K562 (cell line): ENCODE measurements around the gene BNIPL. TPM values are rescaled to one million over a fixed set of nuclear protein-coding genes. Genes with fewer than 3 reads are reported as not detected.
A peak's percentile ranks its signal among the peaks of the same experiment; 100 is the strongest.

Experiments used
- ATAC-seq: fragments of 200-7000 bp; cut with Tn5 transposase; 3 replicates; pipeline ENCODE4 v1.9.1; 2020; ENCODE audit warnings: moderate library complexity
- BruUV-seq: library from RNA; stranded (reverse); fragments of 400-500 nt; replicated peaks from 2 replicates; lab custom pipeline; 2021; lab: Mats Ljungman, UMichigan
- CTCF ChIA-PET: fragments of 300-600 bp; formaldehyde crosslinking; extraction: SDS; loops from one replicate; lab custom pipeline; 2021; ENCODE audit warnings: low intra/inter-chr PET ratio; lab: Yijun Ruan, JAX
- POLR2A ChIA-PET: fragments of 300-600, 350-650 bp; sonication (Branson Sonifier 250); formaldehyde crosslinking; extraction: SDS; loops from one replicate; lab custom pipeline; 2021; ENCODE audit warnings: antibody characterized with exemption, inconsistent platforms; lab: Yijun Ruan, JAX
- DNase-seq, 4 experiments: peaks; one replicate each; pipeline versions ENCODE4 v3.0.0 to v3.0.0-alpha.2; 2011 to 2018; ENCODE audit warnings: low spot score in 3 of 4, mixed read lengths in 3 of 4; ENCODE audit errors: extremely low read depth in 1 of 4
- FAIRE-seq: peaks from 2 replicates; lab custom pipeline; 2011; peaks lifted over from hg19 to GRCh38; lab: Jason Lieb, UNC
- H2AFZ ChIP-seq: 2 replicates; pipeline ENCODE4 v1.6.0; 2011; ENCODE audit warnings: low read depth, low read length, control low read depth, inconsistent platforms
- H3K27ac ChIP-seq: fragments of 200-600 bp; 3 replicates; pipeline ENCODE4 v1.8.0; 2011; ENCODE audit warnings: low read depth, mild to moderate bottlenecking, control low read depth, inconsistent platforms, low read length, moderate library complexity, mixed read lengths; ENCODE audit errors: extremely low read depth
- H3K27me3 ChIP-seq, 2 experiments: fragments of 300-600 bp in 1 of 2; 2 replicates in 1 of 2; 3 replicates in 1 of 2; pipeline versions ENCODE4 v1.6.0 to v1.8.0; 2011; ENCODE audit warnings: inconsistent platforms in 2 of 2, low read length in 2 of 2, mild to moderate bottlenecking in 1 of 2, mixed read lengths in 1 of 2, moderate library complexity in 1 of 2; ENCODE audit not compliant: control insufficient read depth in 2 of 2, insufficient read depth in 2 of 2
- H3K36me3 ChIP-seq: fragments of 300-600 bp; 3 replicates; pipeline ENCODE4 v1.8.0; 2011; ENCODE audit warnings: mild to moderate bottlenecking, low read length, inconsistent platforms; ENCODE audit not compliant: control insufficient read depth, insufficient read depth
- H3K4me1 ChIP-seq, 2 experiments: fragments of 200-600 bp in 1 of 2; replicated peaks in 1 of 2; 2 replicates in 1 of 2; 3 replicates in 1 of 2; pipeline versions ENCODE4 v1.5.1 to v1.8.0; 2011; ENCODE audit warnings: inconsistent platforms in 2 of 2, low read length in 2 of 2, mild to moderate bottlenecking in 1 of 2, mixed read lengths in 1 of 2, moderate library complexity in 1 of 2; ENCODE audit not compliant: control insufficient read depth in 2 of 2, insufficient read depth in 2 of 2
- H3K4me2 ChIP-seq: 2 replicates; pipeline ENCODE4 v1.6.1; 2011; ENCODE audit warnings: low read length, control low read depth, inconsistent platforms, mixed read lengths; ENCODE audit not compliant: insufficient read depth
- H3K4me3 ChIP-seq: fragments of 200-600 bp; sonication (generic), shearing (Covaris generic); 2 replicates; pipeline ENCODE4 v1.5.1; 2016; ENCODE audit warnings: control low read depth, inconsistent platforms
- H3K79me2 ChIP-seq: fragments of 200-600 bp; 3 replicates; pipeline ENCODE4 v1.8.0; 2011; ENCODE audit warnings: low read length, inconsistent platforms; ENCODE audit not compliant: control insufficient read depth, insufficient read depth
- H3K9ac ChIP-seq, 2 experiments: 2 replicates each; pipeline versions ENCODE4 v1.6.0 to v1.6.1; 2011; ENCODE audit warnings: low read depth in 2 of 2, low read length in 2 of 2, control low read depth in 1 of 2, inconsistent platforms in 1 of 2, mild to moderate bottlenecking in 1 of 2, mixed read lengths in 1 of 2; ENCODE audit not compliant: insufficient read depth in 1 of 2
- H3K9me1 ChIP-seq: one replicate; pipeline ENCODE4 v1.6.0; 2011; ENCODE audit warnings: inconsistent platforms, mild to moderate bottlenecking, low read length, moderate library complexity; ENCODE audit not compliant: control insufficient read depth, insufficient read depth
- H3K9me3 ChIP-seq: replicated peaks from 2 replicates; pipeline ENCODE4 v1.5.1; 2011; ENCODE audit warnings: low read depth, low read length, inconsistent platforms; ENCODE audit not compliant: control insufficient read depth, insufficient read depth
- H4K20me1 ChIP-seq: replicated peaks from 2 replicates; pipeline ENCODE4 v1.6.1; 2011; ENCODE audit warnings: low read length, inconsistent platforms, mixed read lengths; ENCODE audit not compliant: control insufficient read depth, insufficient read depth
- BHLHE40 ChIP-seq: IDR thresholded peaks from 2 replicates; pipeline ENCODE4 v1.6.1; 2011; ENCODE audit warnings: low read length, improper control_type of control experiment
- BRF1 ChIP-seq: IDR thresholded peaks from 3 replicates; pipeline ENCODE4 v1.6.1; 2011; ENCODE audit warnings: borderline replicate concordance, mild to moderate bottlenecking; ENCODE audit not compliant: insufficient read length; ENCODE audit errors: extremely low read depth
- CCAR2 ChIP-seq: fragments of 200-400 bp; formaldehyde crosslinking; IDR thresholded peaks from 2 replicates; pipeline ENCODE4 v1.6.1; 2017; ENCODE audit warnings: mild to moderate bottlenecking, low read depth, low read length
- HDAC3 ChIP-seq: fragments of 450-650 bp; IDR thresholded peaks from 2 replicates; pipeline ENCODE4 v1.6.1; 2018; ENCODE audit warnings: borderline replicate concordance, mild to moderate bottlenecking, moderate library complexity; ENCODE audit not compliant: partially characterized antibody
- KDM5B ChIP-seq: fragments of 200-600 bp; sonication (generic); IDR thresholded peaks from 2 replicates; pipeline ENCODE4 v1.6.1; 2012; ENCODE audit warnings: low read depth, mild to moderate bottlenecking, moderate library complexity, low read length, control low read depth, inconsistent platforms; ENCODE audit not compliant: insufficient replicate concordance
- OTX1 ChIP-seq: fragments of 450-650 bp; formaldehyde crosslinking; IDR thresholded peaks from 2 replicates; pipeline ENCODE4 v1.4.0; 2022; ENCODE audit warnings: mild to moderate bottlenecking
- SRSF7 ChIP-seq: fragments of 200-400 bp; formaldehyde crosslinking; optimal IDR thresholded peaks from 2 replicates; pipeline ENCODE3; 2017; ENCODE audit warnings: mild to moderate bottlenecking, low read depth, low read length
- U2AF1 ChIP-seq: fragments of 200-400 bp; formaldehyde crosslinking; optimal IDR thresholded peaks from 2 replicates; pipeline ENCODE3; 2017; ENCODE audit warnings: mild to moderate bottlenecking, low read depth, low read length, moderate library complexity
- ZNF224 ChIP-seq: sonication (generic); formaldehyde crosslinking; IDR thresholded peaks from 2 replicates; pipeline ENCODE4 v1.8.0; 2022; ENCODE audit warnings: mild to moderate bottlenecking, missing genetic modification reagents
- ZNF239 ChIP-seq: fragments of 250-450 bp; sonication (Bioruptor Pico); IDR thresholded peaks from 2 replicates; pipeline ENCODE4 v1.4.0; 2020; ENCODE audit warnings: mild to moderate bottlenecking
- ZNF324 ChIP-seq: fragments of 250-450 bp; sonication (Bioruptor Pico); IDR thresholded peaks from 2 replicates; pipeline ENCODE4 v1.4.0; 2020; ENCODE audit warnings: mild to moderate bottlenecking
- ZNF384 ChIP-seq: IDR thresholded peaks from 2 replicates; pipeline ENCODE4 v1.6.1; 2012; ENCODE audit warnings: low read depth, low read length, improper control_type of control experiment
- ZNF668 ChIP-seq: fragments of 250-450 bp; sonication (Bioruptor Pico); IDR thresholded peaks from 2 replicates; pipeline ENCODE4 v1.8.0; 2022; ENCODE audit warnings: mild to moderate bottlenecking, inconsistent platforms
- WGBS: fragments of 100-300 bp; shearing (Covaris generic); methylation state at CpG from one replicate; pipeline ENCODE4 v1.1.6; 2016; ENCODE audit warnings: low coverage, mixed read lengths; ENCODE audit not compliant: insufficient coverage; ENCODE audit errors: missing lambda C conversion rate; 5-methylcytosine and 5-hydroxymethylcytosine counted together
- in situ Hi-C: fragments of 300-500 bp; cut with MboI; formaldehyde crosslinking; loops from 4 replicates; pipeline ENCODE4 v1.15.0; 2018; ENCODE audit warnings: inconsistent platforms, mixed read lengths
- intact Hi-C: fragments of 100-400 bp; cut with micrococcal nuclease; formaldehyde crosslinking; loops from 2 replicates; pipeline ENCODE4 v1.14.2; 2022
- polyA plus RNA-seq, 8 experiments: library from polyadenylated mRNA; depleted of rRNA in 4 of 8; stranded (reverse) in 5 of 8; unstranded in 3 of 8; fragments of >200 nt; fragmentation: Nextera tagmentation in 2 of 8; fragmentation: Illumina TruSeq in 1 of 8; extraction: Ambion mirVana in 2 of 8; extraction: Trizol in 1 of 8; gene quantifications; 2 replicates each; pipeline versions ENCODE4 v1.2.1 to v1.2.3, GENCODE V29; 2011 to 2014; ENCODE audit warnings: inconsistent platforms in 1 of 8, missing spikeins in 1 of 8
- total RNA-seq, 7 experiments: library from RNA; depleted of rRNA in 6 of 7; stranded (reverse); fragments of >200 nt in 6 of 7; fragmentation: Illumina TruSeq in 2 of 7; extraction: Trizol in 2 of 7; gene quantifications; 2 replicates each; pipeline versions ENCODE4 v1.2.1 to v1.2.3, GENCODE V29; 2011 to 2021; ENCODE audit warnings: low replicate concordance in 1 of 7
- TF ChIP-seq, protein P1 (sequence below), 3 experiments: IDR thresholded peaks in 2 of 3; conservative IDR thresholded peaks in 1 of 3; 2 replicates each; pipeline ENCODE4 v1.5.1; 2011 to 2012; ENCODE audit warnings: low read length in 3 of 3, mild to moderate bottlenecking in 3 of 3, control low read depth in 2 of 3, improper control_type of control experiment in 1 of 3, inconsistent platforms in 1 of 3, low read depth in 1 of 3, mixed read lengths in 1 of 3, moderate library complexity in 1 of 3; ENCODE audit not compliant: insufficient read depth in 2 of 3
- TF ChIP-seq, protein P2 (sequence below): fragments of 450-650 bp; formaldehyde crosslinking; conservative IDR thresholded peaks from 2 replicates; pipeline ENCODE4 v1.4.0; 2022; ENCODE audit warnings: mild to moderate bottlenecking, missing genetic modification characterization

BNIPL gene
- total and polyA plus RNA-seq, 9 of the 15 experiments (the other 6 are each of a cell fraction or from before 2014, with no cell fraction given), result 0.08 to 1.4 (median 0.68) TPM

DNA sequence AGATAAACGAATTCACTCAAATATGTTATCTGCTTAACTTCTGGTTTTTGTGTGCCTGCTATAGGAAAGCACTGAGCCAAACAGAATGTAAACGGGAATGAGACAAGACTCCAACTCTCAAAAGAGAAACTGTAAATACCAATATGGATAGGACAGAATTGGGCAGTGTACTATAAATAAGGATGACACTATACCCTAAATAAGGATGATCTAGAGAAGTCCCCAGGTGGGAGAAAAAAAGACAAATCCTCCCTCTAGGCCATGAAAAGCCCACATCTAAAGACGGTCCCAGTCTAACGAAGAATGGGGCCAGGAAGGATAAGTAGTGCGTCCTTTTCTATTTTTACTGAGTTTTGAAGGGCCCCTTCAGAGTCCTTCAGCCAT is 32.7 kb downstream of the BNIPL start (continued):
- TF ChIP-seq ZNF324, result no peak

DNA sequence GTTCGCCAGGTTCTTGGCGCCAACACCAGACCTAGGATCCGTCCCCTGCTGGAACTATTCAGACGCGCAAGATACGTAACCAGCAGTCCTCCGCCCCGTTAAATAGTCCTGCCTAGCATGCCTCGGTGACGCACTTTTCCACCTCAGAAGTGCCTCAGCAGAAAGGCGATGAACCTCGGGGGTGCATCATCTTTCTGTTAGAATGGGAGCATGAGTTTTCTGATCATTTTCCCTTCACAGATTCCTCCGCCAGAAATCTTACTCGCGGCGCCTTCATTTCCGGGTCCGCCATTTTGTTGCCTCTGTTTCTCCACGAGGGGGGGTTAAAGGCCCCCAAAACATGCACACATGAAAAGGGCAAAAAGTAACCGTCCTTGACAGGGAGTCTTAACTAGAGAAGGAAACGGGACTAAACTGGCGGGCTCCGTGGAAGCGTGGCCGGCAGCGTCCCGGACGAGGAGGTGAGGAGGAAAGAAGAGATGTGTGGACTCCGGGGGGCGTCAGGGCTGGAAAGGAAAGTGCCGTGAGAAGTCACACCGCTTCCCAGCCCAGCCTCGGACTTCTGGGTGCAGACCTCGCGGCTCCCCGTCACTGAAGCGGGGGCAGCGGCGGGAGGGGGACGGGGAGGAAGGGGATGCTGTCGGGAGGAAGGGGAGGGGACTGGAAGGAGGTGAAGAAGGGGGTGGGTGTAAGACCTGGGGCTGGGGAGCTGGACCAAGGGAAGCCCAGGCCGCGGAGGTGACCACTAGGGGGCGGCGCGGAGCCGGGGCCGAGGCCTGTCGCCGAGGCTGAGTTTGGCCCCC is 34.3 kb downstream of the BNIPL start, which contains the start of gene GABPB2:
GABPB2 (plus strand) TSS at position 288 of the 803 bp plus-strand sequence. CDS start 17,429 bp downstream, outside the sequence.
- Histone ChIP-seq H3K9ac (peak within 1 kb of the TSS; percentile 93 to 94), H3K9me1 (no peaks in the 10 kb centered on the region), H3K4me1 (peaks cover 20 to 29% of the 10 kb centered on the region in 2 experiments), H3K27ac (peak within 1 kb of the TSS; percentile 98), H4K20me1 (no peaks in the 10 kb centered on the region), H3K79me2 (peaks cover 21% of the 10 kb centered on the region), H3K36me3 (peaks cover 25% of the 10 kb centered on the region; the same call in 1 of the 3 replicates), H2AFZ (peak within 1 kb of the TSS; percentile 98), H3K27me3 (no peaks in the 10 kb centered on the region), H3K4me3 (peak within 1 kb of the TSS; percentile 82), H3K4me2 (peak within 1 kb of the TSS; percentile 97), H3K9me3 (no peaks in the 10 kb centered on the region)
- BruUV-seq, result TSS peak; percentile 59
- CTCF ChIA-PET, result interaction anchor here (0.7 kb wide), 2 partner anchors 12 to 86 kb away, joined by 4 read pairs; partner anchors contain the start of gene TNFAIP8L2
- POLR2A ChIA-PET, result interaction anchor here (0.5 to 1.8 kb wide), 14 partner anchors 9 to 1183 kb away, joined by 3 to 7 read pairs (median 4); partner anchors contain the start of genes CDC42SE1 and MLLT11
- intact Hi-C loops (loop anchor here (2.0 to 5.0 kb wide), 2 partner anchors 46 to 63 kb away; partner anchors contain the start of genes MINDY1 and PRUNE1), in situ Hi-C loops (no loop called here)
- DNase-seq (peak; percentile 92 to 94 (median 93)), FAIRE-seq (peak; percentile 94), ATAC-seq (peak; percentile 89)
- 0% methylated on average over 29 of the region's 50 CpGs for WGBS
- peak; percentile 88 for TF ChIP-seq HDAC3
- TF ChIP-seq, protein P1, sequence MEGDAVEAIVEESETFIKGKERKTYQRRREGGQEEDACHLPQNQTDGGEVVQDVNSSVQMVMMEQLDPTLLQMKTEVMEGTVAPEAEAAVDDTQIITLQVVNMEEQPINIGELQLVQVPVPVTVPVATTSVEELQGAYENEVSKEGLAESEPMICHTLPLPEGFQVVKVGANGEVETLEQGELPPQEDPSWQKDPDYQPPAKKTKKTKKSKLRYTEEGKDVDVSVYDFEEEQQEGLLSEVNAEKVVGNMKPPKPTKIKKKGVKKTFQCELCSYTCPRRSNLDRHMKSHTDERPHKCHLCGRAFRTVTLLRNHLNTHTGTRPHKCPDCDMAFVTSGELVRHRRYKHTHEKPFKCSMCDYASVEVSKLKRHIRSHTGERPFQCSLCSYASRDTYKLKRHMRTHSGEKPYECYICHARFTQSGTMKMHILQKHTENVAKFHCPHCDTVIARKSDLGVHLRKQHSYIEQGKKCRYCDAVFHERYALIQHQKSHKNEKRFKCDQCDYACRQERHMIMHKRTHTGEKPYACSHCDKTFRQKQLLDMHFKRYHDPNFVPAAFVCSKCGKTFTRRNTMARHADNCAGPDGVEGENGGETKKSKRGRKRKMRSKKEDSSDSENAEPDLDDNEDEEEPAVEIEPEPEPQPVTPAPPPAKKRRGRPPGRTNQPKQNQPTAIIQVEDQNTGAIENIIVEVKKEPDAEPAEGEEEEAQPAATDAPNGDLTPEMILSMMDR (IDR thresholded peaks at IDR 0.05 in 2 of 3, conservative IDR thresholded peaks at IDR 0.05 in 1 of 3; ENCODE audit: insufficient read depth in 2 of 3, low read depth in 1 of 3, low read length in 3 of 3), result peak; percentile 76 to 88 (median 86)
- no peak for TF ChIP-seq ZNF224 (CRISPR knock-in tag)
- TF ChIP-seq U2AF1, result no peak
- no peak for TF ChIP-seq ZNF239 (CRISPR knock-in tag)
- TF ChIP-seq SRSF7, result no peak
- TF ChIP-seq, protein P2, sequence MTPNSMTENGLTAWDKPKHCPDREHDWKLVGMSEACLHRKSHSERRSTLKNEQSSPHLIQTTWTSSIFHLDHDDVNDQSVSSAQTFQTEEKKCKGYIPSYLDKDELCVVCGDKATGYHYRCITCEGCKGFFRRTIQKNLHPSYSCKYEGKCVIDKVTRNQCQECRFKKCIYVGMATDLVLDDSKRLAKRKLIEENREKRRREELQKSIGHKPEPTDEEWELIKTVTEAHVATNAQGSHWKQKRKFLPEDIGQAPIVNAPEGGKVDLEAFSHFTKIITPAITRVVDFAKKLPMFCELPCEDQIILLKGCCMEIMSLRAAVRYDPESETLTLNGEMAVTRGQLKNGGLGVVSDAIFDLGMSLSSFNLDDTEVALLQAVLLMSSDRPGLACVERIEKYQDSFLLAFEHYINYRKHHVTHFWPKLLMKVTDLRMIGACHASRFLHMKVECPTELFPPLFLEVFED (CRISPR knock-in tag), result no peak
- TF ChIP-seq ZNF384, result no peak
- TF ChIP-seq ZNF668 (CRISPR knock-in tag), result no peak
- TF ChIP-seq KDM5B, result peak; percentile 2
- TF ChIP-seq BRF1, result no peak
- TF ChIP-seq BHLHE40, result peak; percentile 57
- 0 out of 2 replicates have a peak, but pooled peaks have one; percentile 32 for TF ChIP-seq OTX1 (CRISPR knock-in tag)
- TF ChIP-seq CCAR2, result 0 out of 2 replicates have a peak, but pooled peaks have one; percentile 26
